HG02798 (cell line): ENCODE measurements around the gene KRTAP27-1.

Source experiments
- ATAC-seq: cut with Tn5 transposase; IDR thresholded peaks from one replicate; pipeline ENCODE4 v1.9.1; 2021; ENCODE audit warnings: mild to moderate bottlenecking; ENCODE audit not compliant: unreplicated experiment, poor library complexity

KRTAP27-1 gene

GRCh38 chr21:30305136-30305535 lies 32.4 kb downstream of the KRTAP27-1 start:
- no peak for ATAC-seq

DNA sequence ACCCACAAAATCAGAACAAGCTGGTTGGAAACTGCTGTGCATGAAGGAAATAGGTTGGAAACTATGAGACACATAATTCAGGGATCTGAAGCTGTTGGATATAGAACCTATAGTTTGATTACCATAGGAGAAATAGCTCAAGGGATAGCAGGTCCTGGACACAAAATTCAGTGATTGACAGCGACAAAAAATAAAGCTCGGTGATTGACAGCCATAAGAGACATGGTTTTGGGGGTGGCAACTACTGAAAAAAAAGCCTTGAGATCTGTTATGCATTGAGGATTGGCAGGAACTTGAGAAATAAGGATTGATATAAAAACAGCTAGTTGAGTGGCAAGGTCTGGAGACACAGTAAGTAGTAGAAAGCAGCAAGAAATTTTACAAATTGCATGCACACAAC lies 48.3 kb downstream of the KRTAP27-1 start, which contains the start of gene KRTAP25-1:
KRTAP25-1 (minus strand) TSS at position 300 of the 400 bp plus-strand sequence; CDS start at position 276, 24 bp downstream.
- no peak for ATAC-seq
